ENCODE measurements around the gene STIMATE.

DNA sequence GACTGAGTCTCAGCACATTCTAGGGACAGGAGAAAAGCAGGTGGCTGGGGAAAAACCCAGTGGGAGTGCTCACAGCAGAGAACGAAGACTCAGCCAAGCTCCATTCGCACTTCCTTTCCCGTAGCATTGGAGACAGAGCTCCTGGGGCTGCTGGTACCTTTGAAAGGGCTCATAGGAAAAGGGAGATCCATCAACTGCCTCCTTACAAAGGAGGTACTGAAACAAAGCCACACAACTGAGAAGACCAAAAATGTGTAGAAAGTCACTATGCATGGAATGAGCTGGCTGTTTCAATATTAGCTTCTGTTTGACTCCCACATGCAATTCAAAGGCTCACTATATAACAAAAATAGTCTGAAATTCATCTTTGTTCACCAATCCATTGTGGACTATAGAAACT lies 16.9 kb downstream of the STIMATE start:
- TF ChIP-seq GATA3 (IDR thresholded peaks at IDR 0.05; ENCODE audit: low read depth, low read length) (no peak), GATA2 (IDR thresholded peaks at IDR 0.05; ENCODE audit: low read depth, low read length) (no peak)
